Eye (tissue), 1 donor: Measurements from ENCODE around the gene FGD4.
"Not testable (repeated sequence)": the region's sequence is repeated elsewhere in the genome, so short reads cannot be mapped to it uniquely, and the experiment has no call there.

Source experiments
- DNase-seq: peaks from one replicate; pipeline ENCODE4 v3.0.0-alpha.2; 2015

Gene FGD4

GRCh38 chr12:32499048-32499447, 99.7 kb downstream of the FGD4 start:
- DNase-seq = no peak

DNA sequence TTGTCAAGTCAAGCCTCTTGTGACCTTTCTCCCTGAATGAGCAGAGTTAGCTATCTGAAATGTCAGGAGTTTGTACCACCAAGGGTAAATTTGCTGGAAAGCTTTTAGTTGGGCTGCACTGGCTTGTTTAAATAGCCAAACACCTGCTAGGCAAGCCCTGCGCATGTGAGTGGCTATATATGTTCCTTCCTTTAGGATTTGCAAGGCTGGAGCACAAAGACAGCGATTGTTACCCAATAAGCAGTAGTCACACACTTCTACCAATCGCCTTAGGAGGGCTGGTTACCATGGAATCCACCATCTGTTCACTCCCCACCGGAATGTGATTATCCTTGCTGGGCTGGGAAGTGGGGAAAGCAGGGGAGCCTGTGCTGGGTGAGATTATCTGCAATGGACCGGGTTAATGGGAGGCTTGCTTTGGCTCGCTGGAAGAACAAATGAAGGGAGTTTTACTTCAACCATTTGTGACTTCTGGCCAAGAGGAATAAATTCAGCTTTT, 102.5 kb downstream of the FGD4 start:
- DNase-seq = peak; percentile 97

GRCh38 chr12:32502693-32503502, 103.5 kb downstream of the FGD4 start:
- peak; percentile 75 for DNase-seq

GRCh38 chr12:32503730-32504129, 104.4 kb downstream of the FGD4 start:
- peak; percentile 33 for DNase-seq

DNA sequence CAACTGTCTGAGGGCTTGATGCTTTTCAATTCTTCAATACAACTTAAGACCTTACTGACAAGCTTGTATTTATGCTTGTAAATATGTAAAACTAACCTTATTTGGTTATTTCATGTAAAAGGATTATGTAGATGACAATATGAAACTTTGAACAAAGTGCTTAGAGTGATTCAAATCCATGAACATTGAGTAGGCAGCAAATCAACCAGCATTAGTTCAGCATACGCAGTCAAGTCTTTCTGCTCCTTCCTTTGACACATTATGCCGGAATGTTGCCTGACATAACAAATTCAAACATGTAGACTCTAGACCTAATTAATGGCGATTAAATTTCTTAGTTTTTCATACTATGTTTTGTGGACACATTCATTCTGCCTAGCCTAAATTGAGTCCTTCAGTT, 105.2 kb downstream of the FGD4 start:
- DNase-seq = peak; percentile 24

DNA sequence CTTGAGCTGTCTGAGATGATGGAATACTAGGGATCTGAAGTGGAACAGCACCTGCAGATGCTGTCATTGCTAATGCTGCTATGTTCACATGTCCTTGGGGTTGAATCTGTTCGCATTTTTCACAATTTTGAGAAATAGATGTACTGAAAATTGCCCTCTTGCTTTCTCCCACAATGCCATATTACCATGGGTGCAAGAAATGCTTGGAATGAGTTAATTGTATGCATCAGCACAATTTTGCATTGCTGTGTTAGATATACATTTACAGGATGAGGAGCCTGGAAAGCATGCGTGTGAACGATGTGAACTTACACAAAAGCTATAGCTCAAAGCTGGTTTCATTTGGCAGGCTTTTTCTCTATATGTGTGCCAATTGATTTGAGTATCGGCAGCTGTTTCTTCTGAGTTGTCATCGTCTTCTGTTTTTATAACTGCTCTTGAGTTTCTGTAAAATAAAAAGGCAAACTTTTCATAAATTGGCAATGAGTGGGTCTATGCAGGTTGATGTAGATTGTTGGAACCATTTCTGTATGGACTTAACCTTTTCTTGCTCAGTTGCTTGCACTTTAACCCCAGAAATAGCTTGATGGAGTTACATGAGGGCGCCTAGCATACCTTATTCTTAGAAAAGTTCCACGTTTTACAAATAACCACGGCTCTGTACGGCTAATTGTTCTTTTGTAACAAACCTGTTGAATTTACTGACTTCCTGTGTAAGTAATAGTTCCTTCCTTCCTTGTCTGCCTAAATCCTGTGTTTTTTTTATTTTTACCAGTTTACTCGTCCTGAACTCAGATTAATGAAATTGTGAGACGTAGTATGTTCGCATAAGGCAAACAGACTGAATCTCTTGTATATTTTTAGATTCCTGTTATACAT, 105.9 kb downstream of the FGD4 start:
- DNase-seq = peak; percentile 52

DNA sequence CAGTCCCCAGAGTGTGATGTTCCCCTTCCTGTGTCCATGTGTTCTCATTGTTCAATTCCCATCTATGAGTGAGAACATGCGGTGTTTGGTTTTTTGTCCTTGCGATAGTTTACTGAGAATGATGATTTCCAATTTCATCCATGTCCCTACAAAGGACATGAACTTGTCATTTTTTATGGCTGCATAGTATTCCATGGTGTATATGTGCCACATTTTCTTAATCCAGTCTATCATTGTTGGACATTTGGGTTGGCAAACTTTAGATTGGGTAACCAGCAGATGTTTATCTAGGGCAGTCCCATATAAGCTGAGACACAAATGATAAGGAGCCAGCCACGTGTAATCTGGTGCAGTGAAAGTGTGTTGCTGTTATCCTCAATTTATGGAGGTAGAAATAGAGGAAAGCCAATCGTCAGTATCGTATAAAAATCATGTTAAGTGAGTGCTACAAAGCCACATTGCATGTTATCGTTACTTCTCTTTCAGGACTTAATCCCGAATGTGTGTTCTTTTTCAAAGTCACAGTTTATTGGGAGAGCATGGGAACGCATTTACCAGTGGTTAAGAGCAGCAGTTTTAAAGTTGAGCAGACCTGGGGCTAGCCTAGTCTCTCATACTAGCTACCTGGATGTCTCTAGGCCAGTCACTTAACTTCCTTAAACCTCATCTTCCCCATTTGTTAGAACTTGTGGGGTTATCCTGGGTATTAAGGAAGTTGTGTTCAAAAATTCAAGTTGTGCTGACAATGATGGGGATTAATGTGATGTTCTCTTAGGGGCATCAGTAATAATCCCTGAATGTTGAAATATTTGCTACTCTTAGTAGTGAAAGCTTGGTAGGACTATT, 108.0 kb downstream of the FGD4 start:
- DNase-seq = not testable (repeated sequence)

DNA sequence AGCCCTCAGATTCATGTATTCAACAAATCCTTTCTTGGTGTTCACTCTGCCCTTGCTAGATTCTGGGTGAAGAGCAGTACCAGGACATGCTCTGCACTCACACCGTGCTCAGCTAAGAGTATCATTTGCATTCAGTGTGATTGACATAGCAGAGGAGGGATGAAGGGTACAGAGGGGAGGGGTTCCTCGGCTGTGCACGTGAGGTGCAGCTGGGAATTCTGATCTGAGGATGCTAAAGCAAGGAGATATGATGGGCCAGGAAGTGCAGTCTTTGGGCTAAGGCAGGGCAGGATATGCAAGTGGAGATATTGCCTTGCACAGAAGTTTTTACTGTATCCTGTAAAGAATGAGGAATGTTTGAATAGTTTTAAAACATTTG, 108.6 kb downstream of the FGD4 start:
- no peak for DNase-seq

DNA sequence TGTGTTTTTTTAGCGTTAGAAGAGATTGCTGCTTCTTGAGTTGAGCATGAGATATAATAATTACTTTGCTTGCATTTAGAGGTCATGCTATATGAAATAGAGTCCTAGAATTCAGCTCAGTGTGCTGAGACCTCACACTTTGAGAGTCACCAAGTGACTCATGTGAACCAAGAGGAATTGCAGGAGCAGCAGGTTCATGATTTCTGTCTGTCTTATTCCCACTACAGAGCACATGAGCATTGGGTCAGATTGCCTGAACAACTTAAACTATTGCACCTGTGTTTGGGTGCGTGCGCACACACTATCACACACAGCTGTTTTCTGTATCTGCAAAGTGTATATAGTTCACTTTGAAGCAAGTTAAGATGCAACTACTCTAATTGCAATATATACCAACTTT, 109.3 kb downstream of the FGD4 start:
- DNase-seq = no peak

DNA sequence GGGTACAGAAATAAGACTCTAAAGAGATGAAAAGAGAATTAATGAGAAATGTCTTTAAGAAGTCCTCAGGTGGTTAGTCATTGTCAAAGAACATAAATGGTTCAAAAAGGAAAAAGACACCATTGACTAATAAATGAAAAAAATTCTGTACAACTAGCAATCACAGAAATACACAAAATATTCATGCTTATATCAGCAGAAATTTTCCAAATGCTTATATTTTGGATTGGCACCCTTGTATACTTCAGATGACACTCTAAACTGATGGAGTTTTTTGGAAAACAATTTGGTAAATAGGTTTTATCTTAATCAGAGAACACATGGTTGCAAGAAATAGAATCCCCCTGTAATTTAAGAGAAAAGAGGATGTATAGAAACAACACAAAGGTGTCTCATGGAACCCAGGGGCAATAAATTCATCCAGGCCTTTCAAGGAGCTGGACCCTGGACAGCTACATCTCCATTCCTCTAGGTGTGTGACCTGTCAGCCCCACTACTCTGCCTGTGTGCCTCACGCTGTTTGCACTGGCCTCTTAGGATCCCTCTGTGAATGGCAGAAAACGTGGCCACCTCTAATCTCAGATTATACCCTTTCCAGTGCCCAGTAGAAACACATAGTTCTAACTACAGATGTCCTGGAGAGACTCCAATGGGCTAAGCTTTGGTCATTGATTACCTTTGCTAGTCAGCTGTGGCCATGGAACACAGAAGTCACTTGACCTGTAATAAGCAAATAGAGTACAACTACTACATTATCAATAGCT, 110.2 kb downstream of the FGD4 start:
- DNase-seq = no peak

DNA sequence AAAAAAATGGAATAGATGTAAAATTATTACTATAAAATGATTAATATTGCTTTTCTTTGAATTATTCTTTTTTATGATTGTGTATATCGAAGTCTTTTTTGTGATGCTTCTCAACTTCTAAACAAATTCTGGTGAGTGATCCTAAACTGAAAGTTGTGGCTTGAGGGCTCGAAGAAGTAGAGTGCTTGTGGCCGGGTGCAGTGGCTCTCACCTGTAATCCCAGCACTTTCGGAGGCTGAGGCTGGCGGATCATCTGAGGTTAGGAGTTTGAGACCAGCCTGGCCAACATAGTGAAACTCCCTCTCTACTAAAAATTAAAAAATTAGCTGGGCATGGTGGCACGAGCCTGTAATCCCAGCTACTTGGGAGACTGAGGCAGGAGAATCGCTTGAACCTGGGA, 112.6 kb downstream of the FGD4 start:
- DNase-seq = not testable (repeated sequence)

GRCh38 chr12:32512379-32512778, 113.0 kb downstream of the FGD4 start:
- no peak for DNase-seq

GRCh38 chr12:32512910-32513309, 113.6 kb downstream of the FGD4 start:
- DNase-seq = no peak

GRCh38 chr12:32515137-32515873, 115.9 kb downstream of the FGD4 start:
- DNase-seq = no peak

- DNase-seq = no peak
Measured at GRCh38 chr12:32516230-32516629, 116.9 kb downstream of the FGD4 start.

GRCh38 chr12:32517966-32518365, 118.6 kb downstream of the FGD4 start:
- no peak for DNase-seq

GRCh38 chr12:32519047-32519446, 119.7 kb downstream of the FGD4 start:
- no peak for DNase-seq

- peak; percentile 39 for DNase-seq
Measured at GRCh38 chr12:32522331-32523221, 123.2 kb downstream of the FGD4 start.

GRCh38 chr12:32525802-32526201, 126.4 kb downstream of the FGD4 start:
- DNase-seq = not testable (repeated sequence)

- not testable (repeated sequence) for DNase-seq
Measured at GRCh38 chr12:32526343-32526742, 127.0 kb downstream of the FGD4 start.
